HS-5 (cell line): ENCODE data around the gene TOR1B.

ENCODE experiments used
- DNase-seq: peaks from one replicate; pipeline ENCODE4 v3.0.0-alpha.2; 2012; ENCODE audit warnings: low read depth

TOR1B gene

DNA sequence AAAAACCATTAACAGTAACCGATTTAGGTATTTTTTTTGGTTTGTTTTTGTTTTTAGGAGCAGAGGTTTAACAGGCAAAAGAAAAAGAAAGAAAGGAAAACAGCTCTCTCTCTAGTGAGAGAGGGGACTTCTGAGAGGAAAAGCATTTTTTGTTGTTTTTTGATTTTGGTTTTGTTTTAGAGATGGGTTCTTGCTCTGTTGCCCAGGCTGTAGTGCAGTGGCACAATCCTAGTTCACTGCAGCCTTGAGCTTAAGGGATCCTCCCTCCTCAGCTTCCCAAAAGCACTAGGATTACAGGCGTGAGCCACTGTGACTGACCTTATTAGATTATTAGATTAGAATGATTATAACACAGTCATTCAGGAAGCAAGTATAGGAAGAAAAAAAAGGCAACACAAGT lies 42.4 kb downstream of the TOR1B start:
- DNase-seq, result no peak

DNA sequence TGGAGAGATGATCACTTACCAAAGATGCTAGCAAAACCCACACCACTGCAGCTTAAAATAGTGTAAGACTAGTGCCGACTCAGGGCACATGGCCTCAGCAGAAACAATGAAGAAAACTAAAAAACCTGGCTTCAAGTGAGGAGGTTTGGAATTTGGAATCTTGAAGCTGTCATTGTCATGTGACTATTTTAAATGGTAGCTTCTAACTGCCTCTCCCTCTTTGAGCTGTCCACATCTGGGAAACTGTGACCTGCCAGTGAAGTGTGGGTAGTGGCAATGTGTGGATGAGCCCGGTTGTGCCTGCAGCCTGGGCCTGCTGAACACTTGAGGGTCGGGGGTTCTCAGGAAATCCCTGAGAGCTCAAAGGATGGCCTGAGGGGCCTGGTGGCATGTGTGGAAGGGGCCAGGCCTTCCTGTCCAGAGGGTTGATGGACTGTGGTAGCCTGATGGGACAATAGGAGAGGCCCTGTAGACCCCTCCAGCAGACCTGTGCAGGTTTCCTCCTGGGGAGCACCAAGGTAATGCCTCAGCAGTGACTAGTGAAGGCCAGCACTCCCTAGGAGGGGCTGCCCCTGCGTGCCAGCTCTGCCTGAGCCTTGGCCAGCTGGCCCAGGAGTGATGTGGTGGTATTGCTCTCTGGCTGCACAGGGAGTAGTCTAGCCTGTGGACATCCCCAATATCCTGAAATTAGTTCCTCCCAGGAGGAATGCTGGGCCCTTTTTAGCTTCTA lies 45.9 kb downstream of the TOR1B start:
- DNase-seq, result no peak

DNA sequence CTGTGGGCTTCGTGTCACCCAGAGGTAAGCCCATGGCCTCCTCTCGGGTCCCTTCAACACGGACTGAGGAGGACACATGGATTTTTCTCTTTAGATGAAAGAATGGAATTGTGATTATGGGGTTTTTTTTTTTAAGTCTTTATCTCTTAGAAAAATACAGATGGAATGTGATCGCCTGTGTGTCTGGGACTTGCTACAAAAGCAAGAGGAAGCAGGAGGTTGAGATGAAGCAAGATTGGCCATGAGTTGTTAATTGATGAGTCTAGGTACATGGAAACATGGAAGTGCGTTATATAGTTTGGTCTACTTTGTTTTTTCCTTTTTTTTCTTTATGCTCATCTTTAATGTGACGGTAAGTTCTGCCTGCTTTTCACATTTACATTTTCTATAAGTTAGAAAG lies 46.9 kb downstream of the TOR1B start:
- no peak for DNase-seq

DNA sequence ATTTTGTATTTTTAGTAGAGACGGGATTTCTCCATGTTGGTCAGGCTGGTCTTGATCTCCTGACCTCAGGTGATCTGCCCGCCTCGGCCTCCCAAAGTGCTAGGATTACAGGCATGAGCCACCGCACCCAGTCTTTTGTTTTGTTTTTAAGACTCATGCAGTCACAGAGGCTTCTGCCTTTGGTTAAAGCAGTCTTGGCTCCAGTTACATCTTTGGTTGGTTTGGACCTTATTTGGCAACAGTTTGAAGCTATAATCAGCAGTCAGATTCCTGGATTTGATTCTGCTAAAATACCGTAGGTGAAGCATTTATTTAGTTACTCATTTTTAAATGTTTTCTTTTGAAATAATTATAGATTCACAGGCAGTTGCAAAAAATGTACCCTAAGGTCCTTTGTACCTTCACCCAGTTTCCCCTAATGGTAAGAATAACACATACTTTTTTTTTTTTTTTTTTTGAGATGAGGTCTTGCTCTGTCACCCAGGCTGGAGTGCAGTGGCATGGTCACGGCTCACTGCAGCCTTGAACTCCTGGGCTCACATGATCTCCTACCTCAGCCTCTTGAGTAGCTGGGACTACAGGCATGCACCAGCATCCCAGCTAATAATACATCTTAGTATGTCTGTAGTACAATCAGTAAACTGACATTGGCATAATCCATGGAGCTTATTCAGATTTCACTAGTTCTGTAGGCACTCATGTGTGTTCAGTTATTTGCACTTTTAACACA lies 48.0 kb downstream of the TOR1B start:
- DNase-seq, result no peak

DNA sequence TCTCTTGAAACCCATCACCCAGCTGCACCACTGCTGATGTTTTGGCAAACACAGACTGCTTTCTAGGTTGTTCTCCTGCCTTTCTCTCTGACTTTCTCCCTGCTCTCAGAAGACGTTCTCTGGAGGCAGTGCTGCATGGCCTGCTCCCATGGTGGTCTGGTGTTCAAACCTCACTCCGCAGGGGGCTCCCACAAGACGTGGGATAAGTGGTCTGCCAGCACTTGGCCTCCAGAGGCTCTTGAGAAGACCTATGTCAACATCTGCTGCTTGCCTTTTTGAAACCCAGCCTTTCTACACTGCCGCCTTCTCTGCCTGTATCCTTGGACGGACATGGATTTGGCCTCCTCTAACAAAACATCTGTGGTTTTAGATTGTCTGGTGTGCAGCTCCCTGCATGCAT lies 48.8 kb downstream of the TOR1B start:
- DNase-seq, result no peak

DNA sequence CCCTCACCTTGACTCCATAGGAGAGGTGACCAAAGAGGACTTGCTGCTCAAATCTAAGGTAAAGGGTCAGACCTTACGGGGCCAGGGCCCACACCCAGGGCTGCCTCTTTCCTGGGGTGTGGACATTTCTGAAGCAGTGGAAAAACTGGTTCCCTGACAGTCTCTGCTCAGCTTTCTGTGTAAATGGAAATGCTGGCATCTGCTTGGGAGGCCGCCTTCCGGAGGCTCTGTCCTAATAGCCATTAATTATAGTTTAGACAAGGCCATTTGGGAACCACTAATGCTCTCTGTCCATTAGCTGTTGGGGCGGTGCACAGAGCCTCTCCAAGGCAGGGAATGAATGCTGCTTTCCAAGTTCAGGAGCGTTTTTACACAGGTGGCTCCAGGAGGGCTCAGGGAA lies 49.6 kb downstream of the TOR1B start:
- no peak for DNase-seq

DNA sequence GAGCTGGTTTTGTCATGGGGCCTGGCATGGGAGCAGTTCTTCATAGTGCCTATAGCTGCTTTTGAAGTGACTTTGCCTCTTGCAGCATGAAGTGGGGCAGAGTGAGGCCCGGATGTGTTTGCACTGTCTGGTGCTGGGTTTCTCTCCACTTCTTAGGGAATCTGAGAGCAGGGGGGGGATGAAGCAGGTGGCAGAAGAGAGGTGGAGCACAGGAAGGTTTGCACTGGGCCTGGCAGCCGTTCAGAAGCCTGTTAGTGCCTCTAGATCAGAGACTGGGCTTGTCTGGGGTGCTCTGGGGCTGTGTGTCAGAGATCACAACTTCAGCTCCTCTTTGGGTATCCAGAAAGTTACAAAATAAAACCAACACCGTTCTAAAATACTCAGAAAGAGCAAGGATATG lies 50.6 kb downstream of the TOR1B start:
- DNase-seq, result no peak

DNA sequence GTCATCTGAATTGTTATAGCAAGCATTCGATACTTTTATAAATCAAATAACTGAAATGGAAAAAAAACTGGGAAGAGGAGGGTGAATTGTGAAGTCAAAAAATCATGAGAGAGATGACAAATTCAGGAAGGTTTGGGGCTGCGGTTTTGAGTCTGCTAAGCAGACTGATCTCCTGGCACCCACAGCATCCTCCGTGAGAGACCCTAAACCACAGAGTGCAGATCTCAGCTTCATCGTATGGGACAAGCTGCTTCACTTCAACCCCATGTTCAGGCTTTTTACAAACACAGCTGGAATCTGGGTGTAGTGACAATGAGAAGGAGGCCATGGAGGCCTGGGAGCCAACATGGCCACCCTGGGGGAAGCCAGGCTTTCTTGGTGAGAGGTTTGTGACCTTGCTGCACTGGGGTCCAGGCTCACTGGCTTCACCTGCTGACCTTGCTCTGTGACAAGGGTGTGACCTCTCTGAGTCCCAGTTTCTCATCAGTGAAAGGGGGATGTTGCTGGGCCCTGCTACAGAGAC lies 51.7 kb downstream of the TOR1B start:
- DNase-seq, result no peak

DNA sequence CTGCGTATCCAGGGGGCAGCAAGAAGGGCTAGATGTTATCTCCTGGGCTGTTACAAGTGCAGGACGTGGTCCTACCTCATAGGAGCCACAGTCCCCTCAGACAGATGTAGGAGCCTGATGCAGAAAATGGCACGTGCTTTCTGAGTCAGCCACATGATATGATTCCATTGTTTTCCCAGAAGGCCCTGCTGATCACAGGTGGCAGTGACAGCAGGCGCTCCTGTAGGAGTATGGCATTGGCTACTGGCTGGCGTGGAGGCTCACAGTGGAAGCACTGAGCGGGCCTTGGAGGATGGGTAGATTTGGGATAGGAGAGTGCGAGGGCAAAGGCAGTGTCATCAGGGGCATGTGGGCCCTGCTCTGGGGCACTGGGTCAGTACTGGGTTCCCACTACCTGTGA lies 54.2 kb downstream of the TOR1B start:
- no peak for DNase-seq

DNA sequence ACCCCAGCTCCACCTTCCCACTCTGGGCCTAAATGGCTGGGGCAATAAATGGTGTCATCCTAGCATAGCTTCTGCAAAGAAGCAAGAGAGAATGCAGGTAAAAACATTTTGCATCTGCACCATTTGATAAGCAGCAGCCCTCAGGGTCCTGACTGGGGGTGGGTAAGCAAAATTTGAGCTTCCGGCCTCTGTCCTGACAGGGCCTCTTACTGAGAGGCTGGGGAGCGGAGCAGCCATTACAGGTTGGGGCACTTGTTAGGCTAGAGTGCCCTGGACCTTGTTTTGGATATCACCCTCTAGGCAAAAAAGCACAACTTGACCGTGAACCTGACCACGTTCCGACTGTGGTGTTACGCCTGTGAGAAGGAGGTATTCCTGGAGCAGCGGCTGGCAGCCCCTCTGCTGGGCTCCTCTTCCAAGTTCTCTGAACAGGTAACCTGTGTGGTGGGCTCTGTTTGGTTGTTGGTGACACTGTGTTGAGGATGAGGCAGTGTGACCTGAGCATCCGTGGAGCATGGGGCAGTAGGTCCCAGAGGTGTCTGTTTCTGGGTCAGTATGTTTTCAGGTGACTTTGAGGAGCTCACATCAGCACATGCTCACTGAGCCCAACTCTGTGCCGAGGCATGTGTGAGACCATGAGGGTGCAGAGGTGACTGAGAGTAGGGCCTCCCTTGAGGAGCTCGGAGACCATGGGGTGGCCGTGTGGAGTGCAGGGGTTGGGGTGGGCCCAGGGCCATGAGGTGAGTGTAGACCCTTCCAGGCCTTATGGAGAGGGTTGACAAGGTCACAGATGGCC lies 55.4 kb downstream of the TOR1B start:
- DNase-seq, result no peak
